ENCODE data around the gene NT5C1B.

The NT5C1B gene

GRCh38 chr2:18514526-18515461 lies 74.6 kb downstream of the NT5C1B start:
- DNase-seq = no peak
